ENCODE data around the gene COL25A1.

DNA sequence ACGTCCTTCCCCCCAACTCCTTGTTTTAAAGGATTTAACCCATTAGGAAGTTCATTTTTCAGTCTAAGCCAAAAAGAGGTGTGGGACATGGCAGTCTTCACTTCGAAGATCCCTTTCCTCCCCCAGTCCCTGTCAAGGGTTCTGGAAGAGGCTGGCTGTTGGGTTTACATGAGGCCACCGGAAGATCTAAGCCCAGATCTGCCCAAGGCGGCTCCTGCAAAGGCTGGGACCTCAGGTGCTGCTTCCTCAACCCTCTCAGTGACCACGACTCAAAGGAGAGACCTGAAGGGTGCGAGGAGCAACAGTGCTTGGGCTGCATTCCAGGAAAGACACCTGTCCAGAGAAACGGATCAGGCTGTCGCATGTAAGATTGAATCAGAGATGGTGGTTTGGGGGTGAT is 516.1 kb downstream of the COL25A1 start:
- TF ChIP-seq, protein P1, sequence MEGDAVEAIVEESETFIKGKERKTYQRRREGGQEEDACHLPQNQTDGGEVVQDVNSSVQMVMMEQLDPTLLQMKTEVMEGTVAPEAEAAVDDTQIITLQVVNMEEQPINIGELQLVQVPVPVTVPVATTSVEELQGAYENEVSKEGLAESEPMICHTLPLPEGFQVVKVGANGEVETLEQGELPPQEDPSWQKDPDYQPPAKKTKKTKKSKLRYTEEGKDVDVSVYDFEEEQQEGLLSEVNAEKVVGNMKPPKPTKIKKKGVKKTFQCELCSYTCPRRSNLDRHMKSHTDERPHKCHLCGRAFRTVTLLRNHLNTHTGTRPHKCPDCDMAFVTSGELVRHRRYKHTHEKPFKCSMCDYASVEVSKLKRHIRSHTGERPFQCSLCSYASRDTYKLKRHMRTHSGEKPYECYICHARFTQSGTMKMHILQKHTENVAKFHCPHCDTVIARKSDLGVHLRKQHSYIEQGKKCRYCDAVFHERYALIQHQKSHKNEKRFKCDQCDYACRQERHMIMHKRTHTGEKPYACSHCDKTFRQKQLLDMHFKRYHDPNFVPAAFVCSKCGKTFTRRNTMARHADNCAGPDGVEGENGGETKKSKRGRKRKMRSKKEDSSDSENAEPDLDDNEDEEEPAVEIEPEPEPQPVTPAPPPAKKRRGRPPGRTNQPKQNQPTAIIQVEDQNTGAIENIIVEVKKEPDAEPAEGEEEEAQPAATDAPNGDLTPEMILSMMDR (IDR thresholded peaks at IDR 0.05), result no peak
- TF ChIP-seq GATA3 (IDR thresholded peaks at IDR 0.05; ENCODE audit: borderline replicate concordance), result no peak
- no peak for TF ChIP-seq CEBPB (IDR thresholded peaks at IDR 0.05)
- TF ChIP-seq POLR2A (IDR thresholded peaks at IDR 0.05; ENCODE audit: low read length), result no peak
- TF ChIP-seq SMC3 (IDR thresholded peaks at IDR 0.05), result no peak
- no peak for TF ChIP-seq CHD2 (IDR thresholded peaks at IDR 0.05; ENCODE audit: low read length, partially characterized antibody)
- TF ChIP-seq, protein P2, sequence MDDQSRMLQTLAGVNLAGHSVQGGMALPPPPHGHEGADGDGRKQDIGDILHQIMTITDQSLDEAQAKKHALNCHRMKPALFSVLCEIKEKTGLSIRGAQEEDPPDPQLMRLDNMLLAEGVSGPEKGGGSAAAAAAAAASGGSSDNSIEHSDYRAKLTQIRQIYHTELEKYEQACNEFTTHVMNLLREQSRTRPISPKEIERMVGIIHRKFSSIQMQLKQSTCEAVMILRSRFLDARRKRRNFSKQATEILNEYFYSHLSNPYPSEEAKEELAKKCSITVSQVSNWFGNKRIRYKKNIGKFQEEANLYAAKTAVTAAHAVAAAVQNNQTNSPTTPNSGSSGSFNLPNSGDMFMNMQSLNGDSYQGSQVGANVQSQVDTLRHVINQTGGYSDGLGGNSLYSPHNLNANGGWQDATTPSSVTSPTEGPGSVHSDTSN (IDR thresholded peaks at IDR 0.05), result no peak
- TF ChIP-seq MAZ (IDR thresholded peaks at IDR 0.05; ENCODE audit: borderline replicate concordance, low read depth, low read length), result no peak
- TF ChIP-seq, protein P3, sequence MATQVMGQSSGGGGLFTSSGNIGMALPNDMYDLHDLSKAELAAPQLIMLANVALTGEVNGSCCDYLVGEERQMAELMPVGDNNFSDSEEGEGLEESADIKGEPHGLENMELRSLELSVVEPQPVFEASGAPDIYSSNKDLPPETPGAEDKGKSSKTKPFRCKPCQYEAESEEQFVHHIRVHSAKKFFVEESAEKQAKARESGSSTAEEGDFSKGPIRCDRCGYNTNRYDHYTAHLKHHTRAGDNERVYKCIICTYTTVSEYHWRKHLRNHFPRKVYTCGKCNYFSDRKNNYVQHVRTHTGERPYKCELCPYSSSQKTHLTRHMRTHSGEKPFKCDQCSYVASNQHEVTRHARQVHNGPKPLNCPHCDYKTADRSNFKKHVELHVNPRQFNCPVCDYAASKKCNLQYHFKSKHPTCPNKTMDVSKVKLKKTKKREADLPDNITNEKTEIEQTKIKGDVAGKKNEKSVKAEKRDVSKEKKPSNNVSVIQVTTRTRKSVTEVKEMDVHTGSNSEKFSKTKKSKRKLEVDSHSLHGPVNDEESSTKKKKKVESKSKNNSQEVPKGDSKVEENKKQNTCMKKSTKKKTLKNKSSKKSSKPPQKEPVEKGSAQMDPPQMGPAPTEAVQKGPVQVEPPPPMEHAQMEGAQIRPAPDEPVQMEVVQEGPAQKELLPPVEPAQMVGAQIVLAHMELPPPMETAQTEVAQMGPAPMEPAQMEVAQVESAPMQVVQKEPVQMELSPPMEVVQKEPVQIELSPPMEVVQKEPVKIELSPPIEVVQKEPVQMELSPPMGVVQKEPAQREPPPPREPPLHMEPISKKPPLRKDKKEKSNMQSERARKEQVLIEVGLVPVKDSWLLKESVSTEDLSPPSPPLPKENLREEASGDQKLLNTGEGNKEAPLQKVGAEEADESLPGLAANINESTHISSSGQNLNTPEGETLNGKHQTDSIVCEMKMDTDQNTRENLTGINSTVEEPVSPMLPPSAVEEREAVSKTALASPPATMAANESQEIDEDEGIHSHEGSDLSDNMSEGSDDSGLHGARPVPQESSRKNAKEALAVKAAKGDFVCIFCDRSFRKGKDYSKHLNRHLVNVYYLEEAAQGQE (IDR thresholded peaks at IDR 0.05), result no peak
- no peak for TF ChIP-seq CHD4 (IDR thresholded peaks at IDR 0.05; ENCODE audit: borderline replicate concordance)
- no peak for TF ChIP-seq EP300 (IDR thresholded peaks at IDR 0.05)
